Measurements from ENCODE around the gene DCAF17.

DCAF17 gene

GRCh38 chr2:171410624-171411023, 23.4 kb upstream of the DCAF17 start (continued):
- no peak for TF ChIP-seq ELK4 (IDR thresholded peaks at IDR 0.05; ENCODE audit: borderline replicate concordance, low read depth, low read length)

GRCh38 chr2:171411214-171411613, 22.8 kb upstream of the DCAF17 start:
- Histone ChIP-seq H3K9me3 (ENCODE audit: control insufficient read depth, insufficient read depth, low read depth, low read length) (no peaks in the 10 kb centered on the region), H3K4me3 (ENCODE audit: low read depth, low read length) (no peak overlapping the region), H3K36me3 (ENCODE audit: control insufficient read depth in 2 of 2, insufficient read depth in 1 of 2, low read length in 2 of 2) (no peaks in the 10 kb centered on the region; a peak in 1 of 3 replicates), H3K27ac (ENCODE audit: extremely low read depth, low read depth, low read length) (no peak overlapping the region), H3K4me1 (ENCODE audit: control insufficient read depth, insufficient read depth, low read length) (peaks cover 6% of the 10 kb centered on the region)
- ChIA-PET POLR2A (no interaction called here), CTCF (interaction anchor here (2.4 kb wide), 1 partner anchor 437 kb away, joined by 11 read pairs; no protein-coding TSS in a partner anchor)
- TF ChIP-seq YY2 (tag by site-specific recombination; IDR thresholded peaks at IDR 0.05), result no peak
- no peak for TF ChIP-seq ZNF266 (tag by site-specific recombination; IDR thresholded peaks at IDR 0.05; ENCODE audit: low read depth)
- no peak for TF ChIP-seq ZNF837 (tag by site-specific recombination; IDR thresholded peaks at IDR 0.05)
- TF ChIP-seq ZBTB44 (tag by site-specific recombination; IDR thresholded peaks at IDR 0.05), result no peak
- TF ChIP-seq ZEB2 (tag by site-specific recombination; IDR thresholded peaks at IDR 0.05), result no peak
- TF ChIP-seq ZNF561 (tag by site-specific recombination; IDR thresholded peaks at IDR 0.05; ENCODE audit: borderline replicate concordance), result no peak
- TF ChIP-seq ZFP69B (tag by site-specific recombination; IDR thresholded peaks at IDR 0.05), result no peak
- TF ChIP-seq BCL6B (tag by site-specific recombination; IDR thresholded peaks at IDR 0.05), result no peak
- no peak for TF ChIP-seq ZNF473 (tag by site-specific recombination; IDR thresholded peaks at IDR 0.05)
- no peak for TF ChIP-seq ZNF324 (tag by site-specific recombination; IDR thresholded peaks at IDR 0.05)
- no peak for TF ChIP-seq ZBTB48 (tag by site-specific recombination; IDR thresholded peaks at IDR 0.05)
- no peak for TF ChIP-seq ZNF398 (tag by site-specific recombination; IDR thresholded peaks at IDR 0.05)

- no peaks in the 10 kb centered on the region for H3K9me3 ChIP-seq (ENCODE audit: control insufficient read depth, insufficient read depth, low read depth, low read length)
- H3K4me3 ChIP-seq (ENCODE audit: low read depth, low read length), result no peak overlapping the region
- CTCF ChIA-PET, result interaction anchor here (0.6 kb wide), 1 partner anchor 342 kb away, joined by 3 read pairs; no protein-coding TSS in a partner anchor
- H3K27ac ChIP-seq (ENCODE audit: extremely low read depth, low read depth, low read length), result no peak overlapping the region
- peaks cover 6% of the 10 kb centered on the region for H3K4me1 ChIP-seq (ENCODE audit: control insufficient read depth, insufficient read depth, low read length)
- POLR2A ChIA-PET, result no interaction called here
- TF ChIP-seq ZNF37A (tag by site-specific recombination; IDR thresholded peaks at IDR 0.05), result no peak
- no peak for TF ChIP-seq ZNF624 (tag by site-specific recombination; IDR thresholded peaks at IDR 0.05)
- no peak for TF ChIP-seq KLF9 (tag by site-specific recombination; IDR thresholded peaks at IDR 0.05; ENCODE audit: low read depth)
- no peak for TF ChIP-seq PRDM2 (tag by site-specific recombination; IDR thresholded peaks at IDR 0.05; ENCODE audit: borderline replicate concordance)
- TF ChIP-seq PRDM1 (tag by site-specific recombination; IDR thresholded peaks at IDR 0.05), result no peak
- TF ChIP-seq ZNF112 (tag by site-specific recombination; IDR thresholded peaks at IDR 0.05), result no peak
- H3K36me3 ChIP-seq (ENCODE audit: control insufficient read depth in 2 of 2, insufficient read depth in 1 of 2, low read length in 2 of 2), result no peaks in the 10 kb centered on the region; a peak in 1 of 3 replicates
Measured at GRCh38 chr2:171411791-171412483, 22.1 kb upstream of the DCAF17 start.

All from HEK293 (cell line).